MCF 10A (cell line): ENCODE data around the gene DOC2A. TPM values are rescaled to one million over a fixed set of nuclear protein-coding genes. Genes with fewer than 3 reads are reported as not detected.

Experiments
- BruUV-seq: library from RNA; stranded (reverse); fragments of 400-500 nt; replicated peaks from 2 replicates; lab custom pipeline; 2021; lab: Mats Ljungman, UMichigan
- CTCF ChIA-PET: fragments of 300-600 bp; sonication (Branson Sonifier 250); formaldehyde crosslinking; extraction: SDS; loops from one replicate; lab custom pipeline; 2021; ENCODE audit warnings: antibody characterized with exemption, inconsistent platforms; lab: Yijun Ruan, JAX
- POLR2A ChIA-PET: fragments of 300-600, 350-650 bp; sonication (Branson Sonifier 250); formaldehyde crosslinking; extraction: SDS; loops from one replicate; lab custom pipeline; 2020; ENCODE audit warnings: antibody characterized with exemption, inconsistent platforms; lab: Yijun Ruan, JAX
- DNase-seq: peaks from one replicate; pipeline ENCODE4 v3.0.0-alpha.2; 2018; ENCODE audit not compliant: unreplicated experiment
- H3K27ac Mint-ChIP-seq: one replicate; pipeline ENCODE4 v1.8.0; 2022; ENCODE audit warnings: mild to moderate bottlenecking, low read depth, mixed read lengths; ENCODE audit not compliant: unreplicated experiment
- H3K27me3 Mint-ChIP-seq: one replicate; pipeline ENCODE4 v1.8.0; 2022; ENCODE audit warnings: mixed read lengths; ENCODE audit not compliant: insufficient read depth, unreplicated experiment
- H3K36me3 Mint-ChIP-seq: one replicate; pipeline ENCODE4 v1.8.0; 2022; ENCODE audit warnings: mild to moderate bottlenecking, moderate library complexity, mixed read lengths; ENCODE audit not compliant: insufficient read depth, unreplicated experiment
- H3K4me1 Mint-ChIP-seq: one replicate; pipeline ENCODE4 v1.8.0; 2022; ENCODE audit warnings: mixed read lengths; ENCODE audit not compliant: insufficient read depth, unreplicated experiment
- H3K4me3 Mint-ChIP-seq: one replicate; pipeline ENCODE4 v1.8.0; 2022; ENCODE audit warnings: mild to moderate bottlenecking, moderate library complexity, mixed read lengths; ENCODE audit not compliant: unreplicated experiment
- H3K9me3 Mint-ChIP-seq: one replicate; pipeline ENCODE4 v1.8.0; 2022; ENCODE audit warnings: mixed read lengths; ENCODE audit not compliant: unreplicated experiment
- CTCF ChIP-seq: fragments of 200-600 bp; IDR thresholded peaks from one replicate; pipeline ENCODE4 v1.8.0; 2022; ENCODE audit warnings: antibody characterized with exemption, mild to moderate bottlenecking; ENCODE audit not compliant: unreplicated experiment
- intact Hi-C: fragments of 100-400 bp; cut with micrococcal nuclease; formaldehyde crosslinking; loops from 2 replicates; pipeline ENCODE4 v1.14.1; 2022
- total RNA-seq: library from RNA; stranded (reverse); gene quantifications from 2 replicates; pipeline ENCODE4 v1.2.3, GENCODE V29; 2022

The DOC2A gene
- total RNA-seq, 1 experiment from 2014 or later: 1.2 TPM

DNA sequence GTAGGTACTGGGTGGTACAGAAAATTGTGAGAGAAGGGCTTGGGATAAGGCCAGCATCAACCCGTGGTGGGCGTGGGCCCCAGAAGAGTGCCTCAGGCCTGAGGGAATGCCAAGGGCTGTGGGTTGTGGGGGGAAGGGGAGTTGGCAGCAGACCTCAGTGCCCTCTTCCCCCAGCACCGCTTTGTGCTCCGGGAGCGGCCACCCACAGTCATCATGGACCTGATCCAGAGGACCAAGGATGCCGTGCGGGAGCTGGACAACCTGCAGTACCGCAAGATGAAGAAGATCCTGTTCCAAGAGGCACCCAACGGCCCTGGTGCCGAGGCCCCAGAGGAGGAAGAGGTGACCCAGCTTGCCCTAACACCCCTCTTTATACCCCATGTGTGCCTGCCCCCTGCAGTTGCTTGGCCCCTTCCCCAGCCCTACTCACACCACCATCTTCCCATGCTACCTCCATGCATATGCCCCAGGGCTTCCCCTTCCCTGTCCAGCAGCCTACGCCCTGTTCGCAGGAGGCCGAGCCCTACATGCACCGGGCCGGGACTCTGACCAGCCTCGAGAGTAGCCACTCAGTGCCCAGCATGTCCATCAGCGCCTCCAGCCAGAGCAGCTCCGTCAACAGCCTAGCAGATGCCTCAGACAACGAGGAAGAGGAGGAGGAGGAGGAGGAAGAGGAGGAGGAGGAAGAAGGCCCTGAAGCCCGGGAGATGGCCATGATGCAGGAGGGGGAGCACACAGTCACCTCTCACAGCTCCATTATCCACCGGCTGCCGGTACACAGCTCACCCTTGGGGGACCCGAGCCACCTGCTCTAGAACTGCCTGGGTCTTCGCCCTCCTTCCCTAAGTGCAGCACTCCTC lies 28.0 kb downstream of the DOC2A start:
- intact Hi-C loops: no loop called here
- no peaks in the 10 kb centered on the region for H3K9me3 Mint-ChIP-seq
- no TSS peak for BruUV-seq
- H3K4me1 Mint-ChIP-seq: no peaks in the 10 kb centered on the region
- no peak overlapping the region for H3K4me3 Mint-ChIP-seq
- CTCF ChIA-PET: interaction anchor here (0.5 to 1.1 kb wide), 3 partner anchors 10 to 175 kb away, joined by 3 read pairs; no protein-coding TSS in a partner anchor
- peaks cover 80% of the 10 kb centered on the region for H3K36me3 Mint-ChIP-seq
- H3K27me3 Mint-ChIP-seq: no peaks in the 10 kb centered on the region
- TF ChIP-seq CTCF: no peak
- no peak for DNase-seq
- H3K27ac Mint-ChIP-seq: peak overlapping the region; percentile 19
- POLR2A ChIA-PET: interaction anchor here (1.0 to 1.2 kb wide), 2 partner anchors 8 to 22 kb away, joined by 3 to 4 read pairs; no protein-coding TSS in a partner anchor

DNA sequence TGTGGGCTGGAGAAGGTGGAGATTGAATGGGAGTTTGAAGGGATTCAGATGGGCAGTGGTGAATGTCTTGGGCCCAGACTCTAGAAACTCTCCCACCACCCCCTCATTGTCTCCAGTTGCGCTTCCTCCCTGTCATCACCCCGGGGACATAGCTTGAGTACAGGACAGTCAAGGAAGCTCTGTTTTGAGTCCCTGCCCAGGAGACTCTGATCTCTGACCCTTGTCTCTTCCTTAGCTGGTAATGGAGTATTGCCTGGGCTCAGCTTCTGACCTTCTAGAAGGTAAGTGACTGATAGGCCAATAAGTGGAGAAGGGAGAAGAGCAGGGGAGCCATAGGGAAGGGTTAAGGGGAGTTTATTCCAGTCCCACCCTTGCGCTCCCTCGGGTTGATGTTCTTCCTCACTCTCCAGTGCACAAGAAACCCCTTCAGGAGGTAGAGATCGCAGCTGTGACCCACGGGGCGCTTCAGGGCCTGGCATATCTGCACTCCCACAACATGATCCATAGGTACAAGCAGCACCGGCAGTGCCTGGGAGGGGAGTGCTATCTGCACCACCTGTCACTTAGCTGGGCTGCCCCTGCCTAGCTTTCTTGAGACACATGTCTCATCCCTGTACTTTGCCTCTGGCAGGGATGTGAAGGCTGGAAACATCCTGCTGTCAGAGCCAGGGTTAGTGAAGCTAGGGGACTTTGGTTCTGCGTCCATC lies 32.1 kb downstream of the DOC2A start:
- intact Hi-C loops: no loop called here
- Mint-ChIP-seq H3K27ac (no peak overlapping the region), H3K27me3 (no peaks in the 10 kb centered on the region), H3K36me3 (peaks cover 57% of the 10 kb centered on the region), H3K9me3 (no peaks in the 10 kb centered on the region), H3K4me1 (peaks cover 27% of the 10 kb centered on the region), H3K4me3 (no peak overlapping the region)
- no peak for DNase-seq
- POLR2A ChIA-PET: interaction anchor here (2.2 kb wide), 1 partner anchor 52 kb away, joined by 7 read pairs; the partner anchor contains the start of gene KCTD13
- no peak for TF ChIP-seq CTCF
- BruUV-seq: no TSS peak
- CTCF ChIA-PET: interaction anchor here (0.5 to 1.2 kb wide), 5 partner anchors 34 to 341 kb away, joined by 3 to 4 read pairs (median 3); no protein-coding TSS in a partner anchor

DNA sequence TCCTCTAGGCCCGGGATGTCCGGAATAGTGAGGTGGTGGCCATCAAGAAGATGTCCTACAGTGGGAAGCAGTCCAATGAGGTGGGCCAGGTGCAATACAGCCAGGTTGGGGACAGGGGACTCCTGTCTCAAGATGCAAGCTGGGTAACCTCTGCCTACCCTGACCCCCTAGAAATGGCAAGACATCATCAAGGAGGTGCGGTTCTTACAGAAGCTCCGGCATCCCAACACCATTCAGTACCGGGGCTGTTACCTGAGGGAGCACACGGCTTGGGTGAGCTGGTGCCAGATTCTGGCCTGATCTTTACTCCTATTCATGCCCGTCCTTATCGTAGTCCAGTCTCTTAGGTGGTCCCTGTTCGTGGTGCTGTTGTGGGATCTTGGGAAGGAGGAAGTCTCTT lies 32.7 kb downstream of the DOC2A start:
- Mint-ChIP-seq H3K27me3 (no peaks in the 10 kb centered on the region), H3K9me3 (no peaks in the 10 kb centered on the region), H3K27ac (no peak overlapping the region), H3K4me3 (no peak overlapping the region), H3K4me1 (peaks cover 27% of the 10 kb centered on the region), H3K36me3 (peaks cover 57% of the 10 kb centered on the region)
- ChIA-PET POLR2A (interaction anchor here (2.2 kb wide), 1 partner anchor 52 kb away, joined by 7 read pairs; the partner anchor contains the start of gene KCTD13), CTCF (interaction anchor here (0.6 to 1.2 kb wide), 4 partner anchors 14 to 341 kb away, joined by 3 to 4 read pairs (median 4); no protein-coding TSS in a partner anchor)
- DNase-seq: no peak
- no peak for TF ChIP-seq CTCF
- intact Hi-C loops: no loop called here
- no TSS peak for BruUV-seq
